ENCODE results near the gene MYH11. TPM values are rescaled to one million over a fixed set of nuclear protein-coding genes. Genes with fewer than 3 reads are reported as not detected.

MYH11 gene
- total and polyA plus RNA-seq, 2 of the 13 experiments (the other 11 are each of a cell fraction or from before 2014, with no cell fraction given): not detected

- TF ChIP-seq ZNF276 (CRISPR knock-in tag; IDR thresholded peaks at IDR 0.05; ENCODE audit: low read depth) (peak; percentile 14; the same call in 1 of the 2 replicates), ZNF672 (CRISPR knock-in tag; IDR thresholded peaks at IDR 0.05) (no peak), AHR (CRISPR knock-in tag; IDR thresholded peaks at IDR 0.05) (peak; percentile 55; the same call in 1 of the 2 replicates), AKAP8 (CRISPR knock-in tag; IDR thresholded peaks at IDR 0.05) (no peak), TRAFD1 (CRISPR knock-in tag; IDR thresholded peaks at IDR 0.05; ENCODE audit: borderline replicate concordance) (no peak; the same call in 1 of the 2 replicates), ISX (CRISPR knock-in tag; conservative IDR thresholded peaks at IDR 0.05) (no peak), FOXA3 (CRISPR knock-in tag; IDR thresholded peaks at IDR 0.05) (peak; percentile 34; the same call in 1 of the 2 replicates), ZNF205 (CRISPR knock-in tag; IDR thresholded peaks at IDR 0.05) (0 out of 2 replicates have a peak, but pooled peaks have one; percentile 42), ZNF558 (CRISPR knock-in tag; IDR thresholded peaks at IDR 0.05; ENCODE audit: borderline replicate concordance) (no peak), MAX (IDR thresholded peaks at IDR 0.05) (peak; percentile 85), ZNF280B (CRISPR knock-in tag; IDR thresholded peaks at IDR 0.05; ENCODE audit: borderline replicate concordance) (peak; percentile 86), ZNF350 (CRISPR knock-in tag; IDR thresholded peaks at IDR 0.05; ENCODE audit: borderline replicate concordance, low read depth) (peak; percentile 71; the same call in 1 of the 2 replicates), PHF21A (CRISPR knock-in tag; IDR thresholded peaks at IDR 0.05) (no peak; the same call in 1 of the 2 replicates), ZNF281 (CRISPR knock-in tag; IDR thresholded peaks at IDR 0.05; ENCODE audit: borderline replicate concordance) (no peak), ZFY (CRISPR knock-in tag; IDR thresholded peaks at IDR 0.05) (peak; percentile 99), DPF2 (CRISPR knock-in tag; IDR thresholded peaks at IDR 0.05; ENCODE audit: borderline replicate concordance, low read depth) (no peak), ZNF569 (CRISPR knock-in tag; IDR thresholded peaks at IDR 0.05; ENCODE audit: borderline replicate concordance) (0 out of 2 replicates have a peak, but pooled peaks have one; percentile 10), ZSCAN9 (CRISPR knock-in tag; IDR thresholded peaks at IDR 0.05; ENCODE audit: borderline replicate concordance) (peak; percentile 49), TBX2 (CRISPR knock-in tag; IDR thresholded peaks at IDR 0.05; ENCODE audit: borderline replicate concordance) (peak; percentile 51), SRSF4 (IDR thresholded peaks at IDR 0.05; ENCODE audit: low read depth, low read length, poor library complexity, severe bottlenecking) (no peak)
These were observed 31.5 kb upstream of the MYH11 start, which contains the start of gene CEP20 (continued) for GRCh38 chr16:15888072-15888976.

Data from HepG2 (cell line).